SIG-M5 treated with dmso at 0.1 percent for 504 hours (cell line): ENCODE results near the gene TMEM213.

Experiments
- DNase-seq: peaks from one replicate; lab custom pipeline; 2025; ENCODE audit not compliant: unreplicated experiment; lab: John Stamatoyannopoulos, UW

Gene TMEM213

GRCh38 chr7:138837627-138838026, 39.8 kb downstream of the TMEM213 start:
- no peak for DNase-seq

- DNase-seq = no peak
Measured at GRCh38 chr7:138838166-138838565, 40.4 kb downstream of the TMEM213 start.

DNA sequence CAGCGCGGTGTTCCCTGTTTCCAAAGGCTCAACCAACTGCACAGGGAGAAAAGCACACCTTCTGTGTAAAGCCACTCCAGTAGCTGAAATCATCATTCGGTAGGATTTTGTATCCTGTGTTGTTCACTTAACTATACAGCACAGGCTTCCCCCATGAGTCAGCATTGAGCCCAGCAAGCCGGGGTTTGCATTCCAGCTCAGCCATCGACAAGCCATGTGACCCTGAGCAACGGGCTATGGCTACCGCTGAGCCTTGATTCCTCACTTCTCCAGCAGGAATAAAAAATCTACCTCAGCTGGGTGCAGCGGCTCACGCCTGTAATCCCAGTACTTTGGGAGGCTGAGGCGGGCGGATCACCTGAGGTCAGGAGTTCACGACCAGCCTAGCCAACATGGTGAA, 44.3 kb downstream of the TMEM213 start:
- DNase-seq = no peak

GRCh38 chr7:138843632-138844580, 46.1 kb downstream of the TMEM213 start:
- no peak for DNase-seq

DNA sequence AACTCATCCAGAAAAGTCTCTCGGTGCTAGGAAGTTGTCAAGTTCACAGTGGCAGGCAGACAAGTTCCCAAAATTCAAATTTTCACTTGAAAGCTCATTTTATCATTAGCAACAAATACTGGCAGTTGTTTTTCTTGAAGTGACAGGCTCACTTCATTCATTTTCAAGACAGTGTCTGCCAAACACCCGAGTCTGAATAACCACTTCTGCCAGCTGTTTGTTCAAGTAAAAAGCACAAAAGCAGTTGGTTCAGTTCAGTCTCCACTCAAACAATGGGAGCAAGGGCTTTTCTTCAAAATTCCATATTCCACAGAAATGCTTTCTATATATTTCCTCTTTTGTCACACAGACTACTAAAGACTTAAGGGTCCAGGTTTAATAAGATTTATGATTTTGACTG, 47.9 kb downstream of the TMEM213 start:
- no peak for DNase-seq

GRCh38 chr7:138848056-138848980, 50.5 kb downstream of the TMEM213 start:
- no peak for DNase-seq

DNA sequence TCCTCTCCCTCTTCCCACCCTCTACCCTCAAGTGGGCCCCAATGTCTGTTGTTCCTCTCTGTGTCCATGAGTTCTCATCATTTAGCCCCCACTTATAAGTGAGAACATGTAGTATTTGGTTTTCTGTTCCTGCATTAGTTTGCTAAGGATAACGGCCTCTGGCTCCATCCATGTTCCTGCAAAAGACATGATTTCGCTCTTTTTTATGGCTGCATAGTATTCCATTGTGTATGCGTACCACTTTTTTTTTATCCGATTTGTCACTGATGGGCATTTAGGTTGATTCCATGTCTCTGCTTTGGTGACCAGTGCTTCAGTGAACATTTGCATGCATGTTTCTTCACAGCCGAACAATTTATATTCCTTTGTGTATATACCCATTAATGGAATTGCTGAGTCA, 51.9 kb downstream of the TMEM213 start:
- DNase-seq = no peak

DNA sequence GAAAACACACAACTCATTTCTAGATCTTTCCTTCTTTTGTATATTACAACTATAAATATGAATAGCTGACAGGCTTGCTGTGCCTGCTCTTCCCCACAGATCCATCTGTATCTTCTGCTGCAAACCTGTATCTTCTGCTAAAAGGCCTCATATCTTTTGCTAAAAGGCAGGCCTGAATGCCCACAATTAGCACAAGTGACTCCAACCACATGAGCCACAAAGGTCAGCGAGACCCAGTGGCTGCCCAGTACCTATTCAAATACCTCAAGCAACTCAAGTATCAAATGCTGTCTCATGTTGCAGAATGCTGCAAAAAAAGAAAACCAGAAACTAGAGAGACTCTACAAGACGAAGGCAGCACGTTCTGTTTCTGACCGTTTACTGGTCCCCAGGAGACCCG, 54.7 kb downstream of the TMEM213 start:
- no peak for DNase-seq

- DNase-seq = no peak
Measured at GRCh38 chr7:138853448-138853847, 55.7 kb downstream of the TMEM213 start.

DNA sequence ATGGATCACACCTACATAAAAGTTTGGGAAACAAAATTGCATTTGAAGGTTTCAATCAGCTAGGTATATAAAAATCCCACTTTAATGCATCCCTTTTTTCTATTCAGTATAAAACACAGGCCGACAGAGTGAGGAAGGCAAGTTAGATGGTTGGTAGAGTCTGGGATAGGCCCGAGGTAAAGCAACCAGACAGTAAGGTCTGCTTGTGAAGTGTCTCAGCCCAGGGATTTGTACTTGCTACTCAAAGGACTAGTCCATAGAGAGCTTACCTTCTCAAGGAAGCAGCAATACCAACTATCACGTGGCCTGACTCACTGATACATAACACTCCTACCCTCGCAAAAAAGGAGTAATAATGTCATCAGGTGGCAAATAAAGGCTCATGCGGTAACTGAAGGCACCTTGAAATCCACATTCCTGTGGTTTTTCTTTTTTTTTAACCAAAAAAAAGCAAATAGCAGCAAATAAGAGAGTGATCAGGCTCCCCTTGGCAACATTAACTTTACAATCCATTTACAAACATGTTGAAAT, 56.4 kb downstream of the TMEM213 start:
- no peak for DNase-seq

DNA sequence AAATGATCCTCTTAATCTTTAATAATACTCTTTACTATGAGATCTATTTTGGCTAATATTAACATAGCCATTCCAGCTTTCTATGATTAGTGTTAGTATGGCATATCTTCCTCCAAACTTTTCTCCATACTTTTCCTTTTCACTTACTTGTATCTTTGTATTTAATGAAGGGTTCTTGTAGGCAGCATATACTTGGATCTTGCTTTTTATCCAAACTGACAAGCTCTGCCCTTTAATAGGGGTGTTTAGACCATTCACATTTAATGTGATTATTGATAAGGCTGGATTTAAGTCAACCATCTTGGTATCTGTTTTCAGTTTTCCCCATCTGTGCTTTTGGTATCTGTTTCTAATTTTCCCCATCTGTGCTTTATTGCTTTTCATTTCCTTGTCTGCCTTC, 59.9 kb downstream of the TMEM213 start:
- no peak for DNase-seq

DNA sequence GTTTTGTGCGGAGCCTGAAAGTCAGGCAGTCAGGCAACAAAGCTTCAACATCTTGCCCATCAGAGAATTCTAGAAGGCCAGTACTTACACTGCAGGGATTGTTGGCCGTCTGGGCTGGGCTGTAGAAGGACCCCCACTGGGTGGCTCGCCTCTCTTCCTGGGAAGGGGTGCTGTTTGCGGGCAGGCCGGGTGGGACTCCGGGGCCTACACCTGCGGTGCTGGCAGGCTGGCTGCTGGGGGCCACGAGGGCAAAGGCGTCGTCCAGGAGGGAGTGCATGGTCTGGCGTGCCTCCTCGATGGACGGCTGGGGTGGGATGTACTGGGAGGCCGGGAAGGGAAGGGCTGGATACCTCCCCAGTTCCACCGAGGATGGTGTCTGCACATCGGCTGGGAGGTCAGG, 63.3 kb downstream of the TMEM213 start:
- no peak for DNase-seq

DNA sequence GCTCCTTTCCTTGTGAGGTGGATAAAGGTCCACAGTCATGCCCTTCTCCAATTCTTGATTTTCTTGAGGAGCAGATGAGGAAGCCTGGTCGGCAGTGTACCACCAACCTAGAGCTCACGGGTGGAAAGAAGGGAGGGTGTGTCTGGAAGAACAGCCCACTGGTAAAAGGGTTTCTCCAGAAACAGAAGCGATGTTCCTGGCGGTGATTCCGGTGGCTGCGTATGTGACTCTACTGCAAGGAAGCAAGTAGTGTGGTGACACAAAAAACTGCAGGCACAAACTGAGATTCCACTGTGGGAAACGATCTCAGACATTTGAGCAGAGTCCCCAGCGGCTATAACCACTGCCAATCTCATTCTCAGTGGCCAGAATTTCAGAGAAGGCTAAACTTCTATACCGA, 66.1 kb downstream of the TMEM213 start:
- DNase-seq = no peak

GRCh38 chr7:138864667-138865066, 66.9 kb downstream of the TMEM213 start:
- DNase-seq = peak; percentile 87

GRCh38 chr7:138865843-138866242, 68.0 kb downstream of the TMEM213 start:
- peak; percentile 82 for DNase-seq

- DNase-seq = no peak
Measured at GRCh38 chr7:138866353-138866752, 68.6 kb downstream of the TMEM213 start.

DNA sequence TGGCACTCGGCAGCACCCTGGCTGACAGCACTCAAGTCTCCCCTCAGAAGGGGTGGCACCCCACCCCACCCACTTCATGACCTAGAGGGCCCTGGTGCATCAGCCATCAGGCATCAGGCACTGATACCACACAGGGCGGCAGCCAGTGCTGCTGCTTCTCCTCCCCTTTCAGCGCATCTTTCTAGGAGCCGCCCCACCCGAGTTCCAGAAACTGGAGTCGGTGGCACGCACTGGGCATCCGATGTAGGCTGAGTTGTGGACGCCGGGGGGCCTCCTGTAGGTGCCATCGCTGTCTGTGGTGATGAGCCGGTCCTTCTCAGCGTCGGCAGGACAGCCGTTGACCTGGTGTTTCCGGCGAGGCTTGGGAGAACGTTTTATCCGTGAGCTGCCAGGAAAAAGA, 70.0 kb downstream of the TMEM213 start:
- no peak for DNase-seq

DNA sequence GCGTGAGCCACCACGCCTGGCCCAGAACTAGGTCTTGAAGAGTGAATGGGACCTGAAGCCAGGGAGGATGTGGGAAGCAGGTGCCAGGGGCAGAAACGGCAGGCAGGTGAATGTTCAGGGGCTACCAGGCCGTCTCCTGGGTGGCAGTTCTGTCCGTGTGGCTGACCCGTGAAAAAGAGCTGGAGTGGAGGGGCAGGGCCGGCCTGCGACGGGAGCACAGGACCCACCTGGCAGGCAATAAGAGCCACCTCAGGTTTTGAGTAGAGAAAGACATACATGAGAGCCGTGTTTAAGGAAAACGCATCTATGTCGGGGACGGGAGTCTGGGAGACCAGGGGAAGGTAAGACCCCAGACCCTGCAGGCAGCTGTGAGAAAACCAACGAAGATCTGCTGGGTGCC, 70.9 kb downstream of the TMEM213 start:
- no peak for DNase-seq

- no peak for DNase-seq
Measured at GRCh38 chr7:138869353-138869752, 71.6 kb downstream of the TMEM213 start.

DNA sequence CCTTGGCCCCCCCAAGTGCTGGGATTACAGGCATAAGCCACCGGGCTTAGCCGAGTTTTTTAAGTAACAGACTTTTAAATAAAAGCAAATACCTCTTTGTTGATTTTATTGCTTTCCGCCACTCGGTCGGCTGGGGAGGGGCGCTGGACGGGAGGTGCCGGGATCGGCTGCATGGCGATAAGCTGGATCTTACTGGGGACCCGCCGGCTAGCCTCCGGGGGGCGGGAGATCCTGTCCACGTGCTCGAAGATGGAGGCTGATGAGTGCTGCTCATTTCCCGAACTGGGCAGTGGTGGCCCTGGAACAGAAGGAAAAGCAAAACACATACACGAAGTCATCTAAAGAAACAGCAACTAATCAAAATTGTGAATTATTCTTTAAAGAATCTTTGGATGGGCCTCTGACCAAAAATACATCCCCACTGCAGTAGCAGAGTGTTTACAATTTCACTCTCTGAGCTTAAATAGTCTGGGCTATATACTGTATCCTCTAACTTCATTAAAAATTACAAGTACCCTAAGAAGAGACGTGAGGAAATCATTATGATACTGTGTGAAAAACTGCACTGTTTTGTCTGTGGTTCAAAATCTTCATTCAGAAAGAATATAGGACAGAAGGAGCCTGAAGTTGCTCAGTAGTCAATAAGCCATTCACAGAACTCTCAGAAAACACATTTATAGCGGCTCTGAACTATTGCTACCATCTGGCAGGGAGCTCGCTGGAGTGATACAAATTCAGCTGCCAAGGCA, 73.4 kb downstream of the TMEM213 start:
- no peak for DNase-seq

DNA sequence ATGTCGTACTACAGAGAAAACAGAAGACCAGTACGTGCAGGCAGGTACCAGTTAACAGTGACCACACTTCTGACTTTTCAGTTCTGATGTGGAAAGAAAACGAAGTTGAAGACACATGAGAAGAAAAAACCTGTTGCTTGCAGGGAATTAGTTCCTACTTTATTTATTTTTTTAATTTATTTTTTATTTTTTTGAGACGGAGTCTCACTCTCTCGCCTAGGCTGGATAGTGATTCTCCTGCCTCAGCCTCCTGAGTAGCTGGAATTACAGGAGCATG, 74.0 kb downstream of the TMEM213 start:
- DNase-seq = no peak
